Large intestine (tissue), 12 donors: Measurements from ENCODE around the gene SLC15A4. TPM values are rescaled to one million over a fixed set of nuclear protein-coding genes. Genes with fewer than 3 reads are reported as not detected.

Experiments
- DNase-seq, 2 donors: peaks; one replicate each; pipeline versions ENCODE4 v3.0.0 to v3.0.0-alpha.2; 2013
- H3K27ac ChIP-seq: one replicate; pipeline ENCODE4 v1.5.1; 2013; ENCODE audit warnings: low read length
- H3K27me3 ChIP-seq: 2 replicates; pipeline ENCODE4 v1.6.1; 2013; ENCODE audit warnings: low read length; ENCODE audit not compliant: control insufficient read depth, insufficient read depth
- H3K36me3 ChIP-seq: 2 replicates; pipeline ENCODE4 v1.6.1; 2013; ENCODE audit warnings: low read length; ENCODE audit not compliant: control insufficient read depth, insufficient read depth
- H3K4me1 ChIP-seq: one replicate; pipeline ENCODE4 v1.6.1; 2013; ENCODE audit warnings: low read length; ENCODE audit not compliant: control insufficient read depth, insufficient read depth
- H3K4me3 ChIP-seq: one replicate; pipeline ENCODE4 v1.5.1; 2013; ENCODE audit warnings: low read length
- H3K9me3 ChIP-seq: one replicate; pipeline ENCODE4 v1.6.1; 2013; ENCODE audit warnings: mild to moderate bottlenecking, low read depth, low read length, moderate library complexity; ENCODE audit not compliant: control insufficient read depth
- WGBS: methylation state at CpG from one replicate; pipeline ENCODE4 v1.1.5; 2013; ENCODE audit warnings: low lambda C conversion rate; ENCODE audit not compliant: insufficient coverage; 5-methylcytosine and 5-hydroxymethylcytosine counted together
- long read RNA-seq, 11 donors: transcript quantifications; one replicate each; lab custom pipeline, GENCODE V29; 2026
- polyA plus RNA-seq: library from polyadenylated mRNA; unstranded; fragments of 120-200 nt; gene quantifications from one replicate; pipeline ENCODE4 v1.2.1, GENCODE V29; 2013

SLC15A4 gene
- polyA plus RNA-seq = 21.5 TPM
- long read RNA-seq, donor 1, partial matches to known transcripts = 0 of 1 reads
- long read RNA-seq, donor 1, other reads (novel, unspliced or antisense) = 0 of 1 reads
- long read RNA-seq, donor 2, transcript SLC15A4-201 (8 exons, 2,779 nt) = major isoform, 12 of 13 reads
- long read RNA-seq, donor 2, partial matches to known transcripts = 0 of 13 reads
- long read RNA-seq, donor 2, other reads (novel, unspliced or antisense) = 0 of 13 reads
- long read RNA-seq, donor 3 = 0 reads
- long read RNA-seq, donor 4 = 0 reads
- long read RNA-seq, donor 5, partial matches to known transcripts = 0 of 1 reads
- long read RNA-seq, donor 5, other reads (novel, unspliced or antisense) = 0 of 1 reads
- long read RNA-seq, donor 6, partial matches to known transcripts = 14 of 16 reads
- long read RNA-seq, donor 6, other reads (novel, unspliced or antisense) = 0 of 16 reads
- long read RNA-seq, donor 7, partial matches to known transcripts = 0 of 3 reads
- long read RNA-seq, donor 7, other reads (novel, unspliced or antisense) = 0 of 3 reads
- long read RNA-seq, donor 8, partial matches to known transcripts = 0 of 8 reads
- long read RNA-seq, donor 8, other reads (novel, unspliced or antisense) = 0 of 8 reads
- long read RNA-seq, donor 9, partial matches to known transcripts = 0 of 6 reads
- long read RNA-seq, donor 9, other reads (novel, unspliced or antisense) = 0 of 6 reads
- long read RNA-seq, donor 10, partial matches to known transcripts = 0 of 4 reads
- long read RNA-seq, donor 10, other reads (novel, unspliced or antisense) = 0 of 4 reads
- long read RNA-seq, donor 11, transcript SLC15A4-201 (8 exons, 2,779 nt) = major isoform, 7 of 10 reads
- long read RNA-seq, donor 11, partial matches to known transcripts = 0 of 10 reads
- long read RNA-seq, donor 11, other reads (novel, unspliced or antisense) = 0 of 10 reads

- H3K4me3 ChIP-seq = peak within 1 kb of the TSS; percentile 76
- peak within 1 kb of the TSS; percentile 86 for H3K27ac ChIP-seq
- no CpG with 5 or more reads among the region's 63 CpGs for WGBS
- peaks cover 8% of the 10 kb centered on the region for H3K36me3 ChIP-seq
- no peaks in the 10 kb centered on the region for H3K27me3 ChIP-seq
- H3K4me1 ChIP-seq = peaks cover 9% of the 10 kb centered on the region
- DNase-seq = peak; percentile 95 to 96
- no peaks in the 10 kb centered on the region for H3K9me3 ChIP-seq
These were observed at the start of gene SLC15A4 for GRCh38 chr12:128823916-128824839. TSS of gene SLC15A4 (minus strand) at chr12:128823958. CDS start at chr12:128823943, 15 bp downstream.

- H3K4me3 ChIP-seq = no peak overlapping the region
- H3K27me3 ChIP-seq = no peaks in the 10 kb centered on the region
- H3K36me3 ChIP-seq = no peaks in the 10 kb centered on the region
- WGBS = no CpG with 5 or more reads among the region's 5 CpGs
- H3K9me3 ChIP-seq = peaks cover 9% of the 10 kb centered on the region
- DNase-seq = no peak
- H3K27ac ChIP-seq = no peak overlapping the region
- H3K4me1 ChIP-seq = no peaks in the 10 kb centered on the region
These were observed 48.5 kb upstream of the SLC15A4 start for GRCh38 chr12:128872303-128872702.

- no peak overlapping the region for H3K4me3 ChIP-seq
- no peak for DNase-seq
- WGBS = no CpG with 5 or more reads among the region's 2 CpGs
- H3K27ac ChIP-seq = no peak overlapping the region
- H3K4me1 ChIP-seq = no peaks in the 10 kb centered on the region
- H3K9me3 ChIP-seq = peaks cover 9% of the 10 kb centered on the region
- H3K27me3 ChIP-seq = no peaks in the 10 kb centered on the region
- H3K36me3 ChIP-seq = no peaks in the 10 kb centered on the region
These were observed 47.7 kb upstream of the SLC15A4 start for GRCh38 chr12:128871516-128871892.

GRCh38 chr12:128867466-128867865 lies 43.7 kb upstream of the SLC15A4 start:
- no peak overlapping the region for H3K4me3 ChIP-seq
- WGBS = 86% methylated on average over 2 of the region's 13 CpGs
- H3K36me3 ChIP-seq = no peaks in the 10 kb centered on the region
- H3K4me1 ChIP-seq = no peaks in the 10 kb centered on the region
- DNase-seq = no peak
- no peaks in the 10 kb centered on the region for H3K9me3 ChIP-seq
- no peaks in the 10 kb centered on the region for H3K27me3 ChIP-seq
- no peak overlapping the region for H3K27ac ChIP-seq

- no peaks in the 10 kb centered on the region for H3K4me1 ChIP-seq
- H3K27me3 ChIP-seq = peaks cover 4% of the 10 kb centered on the region
- no peak overlapping the region for H3K4me3 ChIP-seq
- 100% methylated on average over 1 of the region's 9 CpGs for WGBS
- no peaks in the 10 kb centered on the region for H3K9me3 ChIP-seq
- no peak for DNase-seq
- no peaks in the 10 kb centered on the region for H3K36me3 ChIP-seq
- H3K27ac ChIP-seq = no peak overlapping the region
These were observed 40.9 kb upstream of the SLC15A4 start for GRCh38 chr12:128864516-128865186.

- Histone ChIP-seq H3K36me3 (no peaks in the 10 kb centered on the region), H3K27me3 (peaks cover 6% of the 10 kb centered on the region), H3K9me3 (no peaks in the 10 kb centered on the region), H3K4me3 (no peak overlapping the region), H3K4me1 (no peaks in the 10 kb centered on the region), H3K27ac (no peak overlapping the region)
- DNase-seq = no peak
- 100% methylated on average over 1 of the region's 11 CpGs for WGBS
These were observed 40.2 kb upstream of the SLC15A4 start for GRCh38 chr12:128863957-128864356.

GRCh38 chr12:128861226-128862016 lies 37.7 kb upstream of the SLC15A4 start:
- no peaks in the 10 kb centered on the region for H3K9me3 ChIP-seq
- DNase-seq = no peak
- H3K4me3 ChIP-seq = no peak overlapping the region
- no peak overlapping the region for H3K27ac ChIP-seq
- H3K4me1 ChIP-seq = no peaks in the 10 kb centered on the region
- no CpG with 5 or more reads among the region's 15 CpGs for WGBS
- H3K27me3 ChIP-seq = peaks cover 6% of the 10 kb centered on the region
- no peaks in the 10 kb centered on the region for H3K36me3 ChIP-seq

GRCh38 chr12:128859311-128859710 lies 35.6 kb upstream of the SLC15A4 start:
- H3K4me3 ChIP-seq = no peak overlapping the region
- 100% methylated on average over 1 of the region's 9 CpGs for WGBS
- H3K36me3 ChIP-seq = no peaks in the 10 kb centered on the region
- H3K9me3 ChIP-seq = no peaks in the 10 kb centered on the region
- no peak for DNase-seq
- H3K4me1 ChIP-seq = no peaks in the 10 kb centered on the region
- peaks cover 17% of the 10 kb centered on the region for H3K27me3 ChIP-seq
- no peak overlapping the region for H3K27ac ChIP-seq

GRCh38 chr12:128857133-128857763 lies 33.5 kb upstream of the SLC15A4 start:
- H3K27ac ChIP-seq = no peak overlapping the region
- H3K36me3 ChIP-seq = no peaks in the 10 kb centered on the region
- no peaks in the 10 kb centered on the region for H3K4me1 ChIP-seq
- no peak overlapping the region for H3K4me3 ChIP-seq
- H3K27me3 ChIP-seq = peaks cover 34% of the 10 kb centered on the region
- no CpG with 5 or more reads among the region's 9 CpGs for WGBS
- no peak for DNase-seq
- no peaks in the 10 kb centered on the region for H3K9me3 ChIP-seq
